ENCODE results near the gene VWF.
A peak's percentile ranks its signal among the peaks of the same experiment; 100 is the strongest.
"Not testable (repeated sequence)": the region's sequence is repeated elsewhere in the genome, so short reads cannot be mapped to it uniquely, and the experiment has no call there.

Gene VWF

GRCh38 chr12:6124411-6125309 lies at the start of gene VWF:
VWF (minus strand) TSS chr12:6124670; CDS start chr12:6123196, 1,474 bp downstream.
- DNase-seq, result peak; percentile 80

- DNase-seq, result no peak
Measured at GRCh38 chr12:6172862-6173261, 48.4 kb upstream of the VWF start.

- DNase-seq, result no peak
Measured at GRCh38 chr12:6172086-6172485, 47.6 kb upstream of the VWF start.

GRCh38 chr12:6171409-6172015 lies 47.0 kb upstream of the VWF start:
- peak; percentile 37 for DNase-seq

GRCh38 chr12:6167327-6168280 lies 43.1 kb upstream of the VWF start:
- peak; percentile 95 for DNase-seq

GRCh38 chr12:6166808-6167207 lies 42.3 kb upstream of the VWF start:
- DNase-seq, result no peak

- DNase-seq, result no peak
Measured at GRCh38 chr12:6165395-6165794, 40.9 kb upstream of the VWF start.

- no peak for DNase-seq
Measured at GRCh38 chr12:6163416-6164060, 39.1 kb upstream of the VWF start.

GRCh38 chr12:6161124-6161882 lies 36.8 kb upstream of the VWF start:
- DNase-seq, result no peak

GRCh38 chr12:6160049-6160649 lies 35.7 kb upstream of the VWF start:
- DNase-seq, result peak; percentile 28

- DNase-seq, result not testable (repeated sequence)
Measured at GRCh38 chr12:6159166-6160011, 34.9 kb upstream of the VWF start.

- no peak for DNase-seq
Measured at GRCh38 chr12:6158749-6159148, 34.3 kb upstream of the VWF start.

GRCh38 chr12:6158255-6158654 lies 33.8 kb upstream of the VWF start:
- DNase-seq, result no peak

- DNase-seq, result no peak
Measured at GRCh38 chr12:6157482-6157881, 33.0 kb upstream of the VWF start.

GRCh38 chr12:6154730-6155459 lies 30.4 kb upstream of the VWF start:
- peak; percentile 27 for DNase-seq

- not testable (repeated sequence) for DNase-seq
Measured at GRCh38 chr12:6148722-6149121, 24.3 kb upstream of the VWF start.

GRCh38 chr12:6148061-6148460 lies 23.6 kb upstream of the VWF start:
- DNase-seq, result no peak

GRCh38 chr12:6146951-6147350 lies 22.5 kb upstream of the VWF start:
- no peak for DNase-seq

- no peak for DNase-seq
Measured at GRCh38 chr12:6146509-6146908, 22.0 kb upstream of the VWF start.

- DNase-seq, result peak; percentile 68
Measured at GRCh38 chr12:6145564-6145963, 21.1 kb upstream of the VWF start.
